HepG2 (cell line): ENCODE results near the gene SKIDA1. TPM values are rescaled to one million over a fixed set of nuclear protein-coding genes. Genes with fewer than 3 reads are reported as not detected.
A peak's percentile ranks its signal among the peaks of the same experiment; 100 is the strongest.

Experiments used
- ATAC-seq: fragments of 200-7000 bp; cut with Tn5 transposase; 3 replicates; pipeline ENCODE4 v1.9.1; 2020; ENCODE audit warnings: mild to moderate bottlenecking, moderate library complexity
- BruUV-seq: library from RNA; stranded (reverse); fragments of 400-500 nt; replicated peaks from 2 replicates; lab custom pipeline; 2021; lab: Mats Ljungman, UMichigan
- CTCF ChIA-PET: fragments of 300-600 bp; formaldehyde crosslinking; extraction: SDS; loops from one replicate; lab custom pipeline; 2021; ENCODE audit warnings: low total read pairs, inconsistent platforms, low intra/inter-chr PET ratio; lab: Yijun Ruan, JAX
- POLR2A ChIA-PET: fragments of 350-600 bp; sonication (Branson Sonifier 250); formaldehyde crosslinking; loops from one replicate; lab custom pipeline; 2020; ENCODE audit warnings: antibody characterized with exemption, inconsistent platforms; lab: Yijun Ruan, JAX
- DNase-seq: peaks from one replicate; pipeline ENCODE4 v3.0.0-alpha.2; 2015; ENCODE audit warnings: low spot score
- FAIRE-seq: peaks from 3 replicates; lab custom pipeline; 2011; peaks lifted over from hg19 to GRCh38; lab: Jason Lieb, UNC
- H2AFZ ChIP-seq: one replicate; pipeline ENCODE4 v1.6.1; 2011; ENCODE audit warnings: low read length, inconsistent platforms
- H3K27ac ChIP-seq: fragments of 300-600 bp; 3 replicates; pipeline ENCODE4 v1.8.0; 2011; ENCODE audit warnings: mixed run types, mild to moderate bottlenecking, mixed read lengths, low read length, inconsistent platforms; ENCODE audit not compliant: insufficient read depth; ENCODE audit errors: extremely low read length
- H3K27me3 ChIP-seq, 2 experiments: fragments of 200-600 bp in 1 of 2; 2 replicates in 1 of 2; 3 replicates in 1 of 2; pipeline versions ENCODE4 v1.6.0 to v1.8.0; 2011; ENCODE audit warnings: low read length in 2 of 2, mild to moderate bottlenecking in 2 of 2, moderate library complexity in 2 of 2, inconsistent platforms in 1 of 2; ENCODE audit not compliant: insufficient read depth in 2 of 2, control insufficient read depth in 1 of 2
- H3K36me3 ChIP-seq, 2 experiments: fragments of 200-600 bp in 1 of 2; replicated peaks in 1 of 2; 2 replicates in 1 of 2; 3 replicates in 1 of 2; pipeline versions ENCODE4 v1.5.1 to v1.8.0; 2011; ENCODE audit warnings: low read length in 2 of 2, inconsistent platforms in 1 of 2; ENCODE audit not compliant: insufficient read depth in 2 of 2, control insufficient read depth in 1 of 2
- H3K4me1 ChIP-seq: 2 replicates; pipeline ENCODE4 v1.5.1; 2012; ENCODE audit warnings: low read length, inconsistent platforms; ENCODE audit not compliant: insufficient read depth
- H3K4me2 ChIP-seq: 2 replicates; pipeline ENCODE4 v1.6.0; 2011; ENCODE audit warnings: low read depth, low read length, inconsistent platforms
- H3K4me3 ChIP-seq, 3 experiments: fragments of 200-600 bp in 1 of 3; sonication (generic), shearing (Covaris generic) in 1 of 3; replicated peaks in 1 of 3; 2 replicates each; pipeline ENCODE4 v1.5.1; 2011 to 2016; ENCODE audit warnings: low read length in 3 of 3, inconsistent platforms in 2 of 3, low read depth in 2 of 3, mild to moderate bottlenecking in 2 of 3, control low read depth in 1 of 3, mixed read lengths in 1 of 3; ENCODE audit not compliant: insufficient read depth in 1 of 3
- H3K79me2 ChIP-seq: one replicate; pipeline ENCODE4 v1.6.1; 2011; ENCODE audit warnings: low read length, inconsistent platforms; ENCODE audit not compliant: insufficient read depth
- H3K9ac ChIP-seq: 2 replicates; pipeline ENCODE4 v1.6.0; 2011; ENCODE audit warnings: mild to moderate bottlenecking, low read depth, low read length, inconsistent platforms; ENCODE audit not compliant: insufficient read depth
- H3K9me3 ChIP-seq: 2 replicates; pipeline ENCODE4 v1.5.1; 2012; ENCODE audit warnings: mild to moderate bottlenecking, low read length
- H4K20me1 ChIP-seq: 2 replicates; pipeline ENCODE4 v1.6.0; 2011; ENCODE audit warnings: inconsistent platforms, mild to moderate bottlenecking, low read length, moderate library complexity; ENCODE audit not compliant: insufficient read depth
- AHR ChIP-seq: IDR thresholded peaks from 2 replicates; pipeline ENCODE4 v1.6.1; 2018; ENCODE audit warnings: missing genetic modification reagents, missing compliant biosample characterization
- KDM5B ChIP-seq: sonication (generic); formaldehyde crosslinking; IDR thresholded peaks from 2 replicates; pipeline ENCODE4 v1.4.0; 2020; ENCODE audit warnings: missing genetic modification reagents, mild to moderate bottlenecking, borderline replicate concordance
- NR2F1 ChIP-seq, 2 experiments: fragments of 450-650 bp in 1 of 2; formaldehyde crosslinking in 1 of 2; IDR thresholded peaks; 2 replicates each; pipeline versions ENCODE4 v1.5.0 to v1.6.1; 2016 to 2020; ENCODE audit warnings: mild to moderate bottlenecking in 1 of 2, missing compliant biosample characterization in 1 of 2, missing genetic modification reagents in 1 of 2, moderate library complexity in 1 of 2
- SAP130 ChIP-seq: IDR thresholded peaks from 2 replicates; pipeline ENCODE4 v1.6.1; 2016; ENCODE audit warnings: low read depth
- SKI ChIP-seq: fragments of 450-650 bp; IDR thresholded peaks from one replicate; pipeline ENCODE4 v1.6.1; 2018; ENCODE audit warnings: mild to moderate bottlenecking; ENCODE audit not compliant: partially characterized antibody
- ZFX ChIP-seq: sonication (generic); formaldehyde crosslinking; IDR thresholded peaks from 2 replicates; pipeline ENCODE4 v1.4.0; 2020; ENCODE audit warnings: mild to moderate bottlenecking, low read depth, missing genetic modification reagents, moderate library complexity
- ZNF230 ChIP-seq: sonication (generic); formaldehyde crosslinking; IDR thresholded peaks from 2 replicates; pipeline ENCODE4 v1.4.0; 2020; ENCODE audit warnings: mild to moderate bottlenecking, missing genetic modification reagents
- ZNF460 ChIP-seq: sonication (generic); formaldehyde crosslinking; IDR thresholded peaks from 2 replicates; pipeline ENCODE4 v1.5.1; 2020; ENCODE audit warnings: missing genetic modification reagents, mild to moderate bottlenecking, borderline replicate concordance
- ZNF570 ChIP-seq: sonication (generic); formaldehyde crosslinking; IDR thresholded peaks from 2 replicates; pipeline ENCODE4 v1.4.0; 2020; ENCODE audit warnings: mild to moderate bottlenecking, missing genetic modification reagents, borderline replicate concordance
- ZSCAN30 ChIP-seq: sonication (generic); formaldehyde crosslinking; IDR thresholded peaks from 2 replicates; pipeline ENCODE4 v1.5.0; 2020; ENCODE audit warnings: mild to moderate bottlenecking, missing genetic modification reagents
- WGBS: methylation state at CpG from one replicate; pipeline ENCODE4 v1.1.6; 2017; ENCODE audit warnings: low lambda C conversion rate; 5-methylcytosine and 5-hydroxymethylcytosine counted together
- in situ Hi-C: cut with HindIII; loops from 2 replicates; pipeline ENCODE4 v1.10.0; 2017; ENCODE audit warnings: low pct_unique_long_range_greater_than_20kb; ENCODE audit not compliant: extremely low pct_ligation_motif_present
- intact Hi-C: fragments of 100-400 bp; cut with micrococcal nuclease; formaldehyde crosslinking; loops from one replicate; pipeline ENCODE4 v1.10.0; 2022; ENCODE audit not compliant: unreplicated experiment
- polyA plus RNA-seq, 8 experiments: library from polyadenylated mRNA; depleted of rRNA in 3 of 8; stranded (reverse) in 7 of 8; unstranded in 1 of 8; fragments of >200 nt; fragmentation: Illumina TruSeq in 4 of 8; extraction: Trizol in 4 of 8; gene quantifications; 2 replicates each; pipeline versions ENCODE4 v1.2.1 to v1.2.3, GENCODE V29; 2011 to 2016; ENCODE audit warnings: low read depth in 4 of 8, missing spikeins in 1 of 8, mixed read lengths in 1 of 8; ENCODE audit not compliant: insufficient read depth in 1 of 8
- total RNA-seq, 5 experiments: library from RNA; depleted of rRNA; stranded (reverse); fragments of >200 nt; fragmentation: Illumina TruSeq; extraction: Trizol; gene quantifications; 2 replicates each; pipeline ENCODE4 v1.2.3, GENCODE V29; 2016; ENCODE audit warnings: low read depth in 1 of 5
- TF ChIP-seq, protein P1 (sequence below): sonication (generic); formaldehyde crosslinking; IDR thresholded peaks from 2 replicates; pipeline ENCODE4 v1.8.1; 2023; ENCODE audit warnings: mild to moderate bottlenecking, moderate library complexity, missing genetic modification reagents
- TF ChIP-seq, protein P2 (sequence below), 2 experiments: fragments of 450-650 bp in 1 of 2; sonication (generic) in 1 of 2; formaldehyde crosslinking; IDR thresholded peaks; 2 replicates each; pipeline versions ENCODE4 v1.5.0 to v1.8.0; 2020 to 2022; ENCODE audit warnings: mild to moderate bottlenecking in 1 of 2, missing genetic modification reagents in 1 of 2
- TF ChIP-seq, protein P3 (sequence below): IDR thresholded peaks from 2 replicates; pipeline ENCODE4 v1.6.1; 2012; ENCODE audit warnings: low read depth, low read length, improper control_type of control experiment
- TF ChIP-seq, protein P4 (sequence below): sonication (generic); formaldehyde crosslinking; IDR thresholded peaks from 2 replicates; pipeline ENCODE4 v1.4.0; 2020; ENCODE audit warnings: mild to moderate bottlenecking, missing genetic modification reagents
- TF ChIP-seq, protein P5 (sequence below): sonication (generic); formaldehyde crosslinking; IDR thresholded peaks from 2 replicates; pipeline ENCODE4 v1.4.0; 2020; ENCODE audit warnings: missing genetic modification reagents

The SKIDA1 gene
- total and polyA plus RNA-seq, 2 of the 13 experiments (the other 11 are each of a cell fraction or from before 2014, with no cell fraction given), result 0.73 to 1.5 TPM

DNA sequence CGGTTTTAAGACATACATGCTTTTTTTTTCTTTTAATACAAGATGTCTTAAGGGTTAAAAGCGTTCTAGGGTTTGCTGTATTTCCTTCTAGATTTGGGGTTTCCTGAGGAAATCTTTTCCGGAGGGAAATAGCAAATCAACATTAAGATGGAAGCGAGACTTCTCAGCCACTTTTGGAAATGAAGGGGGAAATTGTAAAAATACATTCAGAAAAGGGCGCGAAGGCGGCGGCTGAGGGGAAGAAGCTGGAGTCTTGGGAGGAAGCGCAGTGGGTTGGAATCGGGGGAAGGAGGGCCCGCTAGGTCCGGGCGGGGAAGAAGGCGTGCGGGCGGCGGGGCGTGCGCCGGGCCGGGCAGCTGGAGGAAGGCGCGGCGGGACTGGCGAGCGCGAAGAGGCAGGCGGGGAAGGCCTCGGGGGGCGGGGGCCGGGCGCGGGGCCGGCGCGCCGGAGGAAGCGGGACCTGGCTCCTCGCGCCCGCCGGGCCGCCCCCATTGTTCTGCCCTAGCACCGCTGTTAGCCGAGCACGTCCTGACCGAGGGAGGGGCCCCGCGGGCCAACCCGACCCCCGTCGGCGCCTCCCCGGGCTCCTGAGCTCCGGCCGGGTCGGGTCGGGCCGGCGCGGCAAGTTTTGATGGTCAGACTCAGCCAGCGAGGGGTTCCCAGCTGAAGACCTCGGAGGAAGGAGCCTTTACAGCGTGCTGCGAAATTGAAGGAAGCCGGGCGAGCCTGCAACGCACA is 1.5 kb upstream of the SKIDA1 start:
- no TSS peak for BruUV-seq
- POLR2A ChIA-PET, result interaction anchor here (0.7 to 5.0 kb wide), 12 partner anchors 10 to 198 kb away, joined by 3 to 294 read pairs (median 10); no protein-coding TSS in a partner anchor
- Histone ChIP-seq H3K4me2 (peak overlapping the region; percentile 85), H3K27ac (peak overlapping the region; percentile 95), H3K4me3 (peak overlapping the region; percentile 51 to 79 (median 77)), H3K9ac (peak overlapping the region; percentile 92), H3K79me2 (peaks cover 45% of the 10 kb centered on the region), H2AFZ (no peak overlapping the region), H3K9me3 (no peaks in the 10 kb centered on the region), H3K36me3 (no peaks in the 10 kb centered on the region), H3K27me3 (no peaks in the 10 kb centered on the region), H3K4me1 (peaks cover 40% of the 10 kb centered on the region), H4K20me1 (no peaks in the 10 kb centered on the region)
- in situ Hi-C loops (no loop called here), intact Hi-C loops (no loop called here)
- peak; percentile 68 for ATAC-seq
- under 1% methylated on average over 42 of the region's 68 CpGs for WGBS
- no peak for FAIRE-seq
- CTCF ChIA-PET, result interaction anchor here (2.7 kb wide), 1 partner anchor 31 kb away, joined by 6 read pairs; no protein-coding TSS in a partner anchor
- peak; percentile 70 for DNase-seq
- TF ChIP-seq NR2F1 (CRISPR knock-in tag; IDR thresholded peaks at IDR 0.05), result no peak
- TF ChIP-seq, protein P1, sequence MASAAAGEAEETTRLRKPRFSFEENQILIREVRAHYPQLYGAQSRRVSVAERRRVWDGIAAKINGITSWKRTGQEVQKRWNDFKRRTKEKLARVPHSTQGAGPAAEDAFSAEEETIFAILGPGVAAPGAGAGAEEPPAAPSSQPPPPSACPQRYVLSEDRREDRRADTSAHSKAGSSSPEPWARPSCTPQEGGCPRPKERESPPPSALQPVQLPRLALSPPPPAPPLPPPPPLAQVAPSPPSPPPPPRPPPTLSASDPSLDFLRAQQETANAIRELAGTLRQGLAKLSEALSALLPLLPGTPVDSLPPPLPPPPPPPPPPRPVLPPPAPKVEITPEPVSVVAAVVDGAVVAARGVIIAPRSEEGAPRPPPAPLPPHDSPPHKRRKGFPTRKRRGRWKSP (CRISPR knock-in tag), result peak; percentile 13; the same call in 1 of the 2 replicates
- TF ChIP-seq, protein P2, sequence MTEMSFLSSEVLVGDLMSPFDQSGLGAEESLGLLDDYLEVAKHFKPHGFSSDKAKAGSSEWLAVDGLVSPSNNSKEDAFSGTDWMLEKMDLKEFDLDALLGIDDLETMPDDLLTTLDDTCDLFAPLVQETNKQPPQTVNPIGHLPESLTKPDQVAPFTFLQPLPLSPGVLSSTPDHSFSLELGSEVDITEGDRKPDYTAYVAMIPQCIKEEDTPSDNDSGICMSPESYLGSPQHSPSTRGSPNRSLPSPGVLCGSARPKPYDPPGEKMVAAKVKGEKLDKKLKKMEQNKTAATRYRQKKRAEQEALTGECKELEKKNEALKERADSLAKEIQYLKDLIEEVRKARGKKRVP (CRISPR knock-in tag; IDR thresholded peaks at IDR 0.05), result peak; percentile 9 to 31; a peak in 2 of 4 replicates
- no peak for TF ChIP-seq ZSCAN30 (CRISPR knock-in tag)
- TF ChIP-seq ZFX (CRISPR knock-in tag), result peak; percentile 79
- TF ChIP-seq, protein P3, sequence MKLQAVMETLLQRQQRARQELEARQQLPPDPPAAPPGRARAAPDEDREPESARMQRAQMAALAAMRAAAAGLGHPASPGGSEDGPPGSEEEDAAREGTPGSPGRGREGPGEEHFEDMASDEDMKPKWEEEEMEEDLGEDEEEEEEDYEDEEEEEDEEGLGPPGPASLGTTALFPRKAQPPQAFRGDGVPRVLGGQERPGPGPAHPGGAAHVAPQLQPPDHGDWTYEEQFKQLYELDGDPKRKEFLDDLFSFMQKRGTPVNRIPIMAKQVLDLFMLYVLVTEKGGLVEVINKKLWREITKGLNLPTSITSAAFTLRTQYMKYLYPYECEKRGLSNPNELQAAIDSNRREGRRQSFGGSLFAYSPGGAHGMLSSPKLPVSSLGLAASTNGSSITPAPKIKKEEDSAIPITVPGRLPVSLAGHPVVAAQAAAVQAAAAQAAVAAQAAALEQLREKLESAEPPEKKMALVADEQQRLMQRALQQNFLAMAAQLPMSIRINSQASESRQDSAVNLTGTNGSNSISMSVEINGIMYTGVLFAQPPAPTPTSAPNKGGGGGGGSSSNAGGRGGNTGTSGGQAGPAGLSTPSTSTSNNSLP, result no peak
- TF ChIP-seq, protein P4, sequence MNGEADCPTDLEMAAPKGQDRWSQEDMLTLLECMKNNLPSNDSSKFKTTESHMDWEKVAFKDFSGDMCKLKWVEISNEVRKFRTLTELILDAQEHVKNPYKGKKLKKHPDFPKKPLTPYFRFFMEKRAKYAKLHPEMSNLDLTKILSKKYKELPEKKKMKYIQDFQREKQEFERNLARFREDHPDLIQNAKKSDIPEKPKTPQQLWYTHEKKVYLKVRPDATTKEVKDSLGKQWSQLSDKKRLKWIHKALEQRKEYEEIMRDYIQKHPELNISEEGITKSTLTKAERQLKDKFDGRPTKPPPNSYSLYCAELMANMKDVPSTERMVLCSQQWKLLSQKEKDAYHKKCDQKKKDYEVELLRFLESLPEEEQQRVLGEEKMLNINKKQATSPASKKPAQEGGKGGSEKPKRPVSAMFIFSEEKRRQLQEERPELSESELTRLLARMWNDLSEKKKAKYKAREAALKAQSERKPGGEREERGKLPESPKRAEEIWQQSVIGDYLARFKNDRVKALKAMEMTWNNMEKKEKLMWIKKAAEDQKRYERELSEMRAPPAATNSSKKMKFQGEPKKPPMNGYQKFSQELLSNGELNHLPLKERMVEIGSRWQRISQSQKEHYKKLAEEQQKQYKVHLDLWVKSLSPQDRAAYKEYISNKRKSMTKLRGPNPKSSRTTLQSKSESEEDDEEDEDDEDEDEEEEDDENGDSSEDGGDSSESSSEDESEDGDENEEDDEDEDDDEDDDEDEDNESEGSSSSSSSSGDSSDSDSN, result peak; percentile 99
- peak; percentile 54; the same call in 1 of the 2 replicates for TF ChIP-seq KDM5B (CRISPR knock-in tag)
- no peak for TF ChIP-seq ZNF570 (CRISPR knock-in tag)
- TF ChIP-seq, protein P5, sequence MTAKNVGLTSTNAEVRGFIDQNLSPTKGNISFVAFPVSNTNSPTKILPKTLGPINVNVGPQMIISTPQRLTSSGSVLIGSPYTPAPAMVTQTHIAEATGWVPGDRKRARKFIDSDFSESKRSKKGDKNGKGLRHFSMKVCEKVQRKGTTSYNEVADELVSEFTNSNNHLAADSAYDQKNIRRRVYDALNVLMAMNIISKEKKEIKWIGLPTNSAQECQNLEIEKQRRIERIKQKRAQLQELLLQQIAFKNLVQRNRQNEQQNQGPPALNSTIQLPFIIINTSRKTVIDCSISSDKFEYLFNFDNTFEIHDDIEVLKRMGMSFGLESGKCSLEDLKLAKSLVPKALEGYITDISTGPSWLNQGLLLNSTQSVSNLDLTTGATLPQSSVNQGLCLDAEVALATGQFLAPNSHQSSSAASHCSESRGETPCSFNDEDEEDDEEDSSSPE (CRISPR knock-in tag), result peak; percentile 73
- no peak for TF ChIP-seq ZNF460 (CRISPR knock-in tag)
- TF ChIP-seq ZNF230 (CRISPR knock-in tag), result no peak
- peak; percentile 46 for TF ChIP-seq SAP130 (CRISPR knock-in tag)
- TF ChIP-seq AHR, result peak; percentile 62
- TF ChIP-seq SKI, result peak; percentile 37
